Measurements from ENCODE around the gene TTYH1.

Gene TTYH1

DNA sequence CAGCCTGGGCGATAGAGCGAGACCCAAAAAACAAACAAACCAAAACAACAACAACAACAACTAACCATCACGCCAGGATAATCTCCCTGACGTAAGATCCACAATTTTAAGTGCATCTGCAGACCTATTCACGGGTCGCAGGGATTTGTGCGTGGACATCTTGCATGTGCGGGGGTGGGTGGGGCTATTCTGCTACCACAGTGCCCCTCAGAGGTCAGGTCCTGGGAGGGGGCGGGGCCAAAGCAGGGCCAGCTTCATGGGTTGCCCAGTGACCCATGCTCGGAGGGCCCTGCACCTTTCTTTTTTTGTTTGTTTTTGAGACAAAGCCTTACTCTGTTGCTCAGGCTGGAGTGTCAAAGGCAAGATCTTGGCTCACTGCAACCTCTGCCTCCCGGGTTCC, 60.4 kb downstream of the TTYH1 start:
- Histone ChIP-seq H3K9ac (ENCODE audit: low read depth, low read length) (no peak overlapping the region), H3K27ac (ENCODE audit: low read length) (no peak overlapping the region), H3K4me3 (ENCODE audit: low read length) (no peak overlapping the region), H3K36me3 (ENCODE audit: insufficient read depth, low read depth, low read length) (no peaks in the 10 kb centered on the region), H3K4me1 (ENCODE audit: insufficient read depth, low read length) (peaks cover 5% of the 10 kb centered on the region; the same call in 1 of the 2 replicates), H3K9me3 (ENCODE audit: insufficient read depth, low read depth, low read length) (no peaks in the 10 kb centered on the region), H3K27me3 (ENCODE audit: insufficient read depth, low read length) (peaks cover 22% of the 10 kb centered on the region)

DNA sequence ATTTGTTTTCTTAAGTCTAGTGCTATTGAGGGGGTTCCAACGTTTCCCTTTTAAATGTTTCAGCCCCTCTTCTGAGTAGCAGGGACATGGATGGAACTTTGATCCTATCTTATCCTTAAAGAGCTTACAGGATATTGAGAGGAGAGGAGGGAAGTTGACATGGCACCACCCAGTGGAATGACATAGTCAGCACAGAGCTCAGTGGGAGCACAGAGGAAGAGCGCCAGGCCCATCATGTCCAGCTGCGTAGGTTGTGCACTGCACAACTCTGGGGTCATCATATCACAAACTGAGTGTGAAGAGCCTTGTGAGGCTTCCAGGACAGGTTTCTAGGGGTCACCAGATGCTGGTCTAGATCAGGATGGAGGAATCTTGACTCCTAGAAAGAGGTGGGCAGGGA, 62.4 kb downstream of the TTYH1 start:
- H3K27me3 ChIP-seq (ENCODE audit: insufficient read depth, low read length): peaks cover 12% of the 10 kb centered on the region
- H3K9me3 ChIP-seq (ENCODE audit: insufficient read depth, low read depth, low read length): no peaks in the 10 kb centered on the region
- H3K27ac ChIP-seq (ENCODE audit: low read length): no peak overlapping the region
- no peak overlapping the region for H3K9ac ChIP-seq (ENCODE audit: low read depth, low read length)
- H3K4me3 ChIP-seq (ENCODE audit: low read length): no peak overlapping the region
- H3K4me1 ChIP-seq (ENCODE audit: insufficient read depth, low read length): peaks cover 4% of the 10 kb centered on the region; the same call in 1 of the 2 replicates
- H3K36me3 ChIP-seq (ENCODE audit: insufficient read depth, low read depth, low read length): no peaks in the 10 kb centered on the region

DNA sequence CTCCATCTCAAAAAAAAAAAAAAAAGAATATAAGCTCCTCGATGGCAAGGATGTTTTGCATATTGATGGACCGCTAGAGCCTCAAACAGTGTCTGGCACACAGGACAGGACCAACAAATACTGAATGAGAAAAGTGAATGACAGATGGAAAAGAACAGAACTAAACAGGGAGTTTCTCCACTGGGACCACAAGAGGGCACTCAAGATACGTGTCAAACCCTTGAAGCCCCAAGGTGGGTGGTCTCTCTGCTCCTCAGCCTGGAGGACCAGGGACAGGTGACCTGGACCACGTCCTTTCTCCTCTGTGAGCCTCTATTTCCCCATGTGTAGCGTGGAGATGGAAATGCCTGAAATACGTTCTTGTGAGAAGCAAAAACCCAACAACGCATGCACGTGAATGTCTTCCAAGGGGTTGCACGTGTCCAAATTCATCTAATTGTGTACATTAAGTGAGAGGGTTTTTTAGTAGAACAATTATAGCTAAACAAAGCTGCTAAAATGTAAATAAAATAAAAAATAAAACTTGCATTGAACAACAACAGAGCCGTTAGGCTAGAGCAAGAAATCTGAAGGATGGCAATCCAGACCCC, 63.5 kb downstream of the TTYH1 start:
- Histone ChIP-seq H3K4me1 (ENCODE audit: insufficient read depth, low read length) (no peaks in the 10 kb centered on the region), H3K4me3 (ENCODE audit: low read length) (no peak overlapping the region), H3K27ac (ENCODE audit: low read length) (no peak overlapping the region), H3K27me3 (ENCODE audit: insufficient read depth, low read length) (peaks cover 3% of the 10 kb centered on the region; the same call in 1 of the 2 replicates), H3K36me3 (ENCODE audit: insufficient read depth, low read depth, low read length) (no peaks in the 10 kb centered on the region), H3K9me3 (ENCODE audit: insufficient read depth, low read depth, low read length) (no peaks in the 10 kb centered on the region), H3K9ac (ENCODE audit: low read depth, low read length) (no peak overlapping the region)

DNA sequence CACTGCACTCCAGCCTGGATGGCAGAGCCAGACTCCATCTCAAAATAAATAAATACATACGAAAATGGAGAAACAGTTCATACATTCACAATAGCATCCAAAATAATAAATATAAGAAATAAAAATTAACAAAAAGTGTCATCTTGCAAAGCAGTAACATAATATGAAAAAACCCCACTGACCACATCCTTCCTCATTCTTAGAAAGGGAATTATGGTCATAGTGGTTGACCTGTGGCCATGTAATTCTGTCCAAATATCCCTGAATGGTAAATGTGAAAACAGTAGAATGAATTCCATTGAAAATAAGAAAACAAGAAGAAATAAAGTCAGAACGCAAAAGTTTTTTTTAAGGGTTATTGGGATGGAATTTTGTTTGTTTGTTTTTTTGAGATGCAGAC, 64.8 kb downstream of the TTYH1 start:
- Histone ChIP-seq H3K36me3 (ENCODE audit: insufficient read depth, low read depth, low read length) (no peaks in the 10 kb centered on the region), H3K27me3 (ENCODE audit: insufficient read depth, low read length) (no peaks in the 10 kb centered on the region), H3K4me1 (ENCODE audit: insufficient read depth, low read length) (no peaks in the 10 kb centered on the region), H3K9ac (ENCODE audit: low read depth, low read length) (no peak overlapping the region), H3K27ac (ENCODE audit: low read length) (no peak overlapping the region), H3K4me3 (ENCODE audit: low read length) (no peak overlapping the region), H3K9me3 (ENCODE audit: insufficient read depth, low read depth, low read length) (no peaks in the 10 kb centered on the region)

DNA sequence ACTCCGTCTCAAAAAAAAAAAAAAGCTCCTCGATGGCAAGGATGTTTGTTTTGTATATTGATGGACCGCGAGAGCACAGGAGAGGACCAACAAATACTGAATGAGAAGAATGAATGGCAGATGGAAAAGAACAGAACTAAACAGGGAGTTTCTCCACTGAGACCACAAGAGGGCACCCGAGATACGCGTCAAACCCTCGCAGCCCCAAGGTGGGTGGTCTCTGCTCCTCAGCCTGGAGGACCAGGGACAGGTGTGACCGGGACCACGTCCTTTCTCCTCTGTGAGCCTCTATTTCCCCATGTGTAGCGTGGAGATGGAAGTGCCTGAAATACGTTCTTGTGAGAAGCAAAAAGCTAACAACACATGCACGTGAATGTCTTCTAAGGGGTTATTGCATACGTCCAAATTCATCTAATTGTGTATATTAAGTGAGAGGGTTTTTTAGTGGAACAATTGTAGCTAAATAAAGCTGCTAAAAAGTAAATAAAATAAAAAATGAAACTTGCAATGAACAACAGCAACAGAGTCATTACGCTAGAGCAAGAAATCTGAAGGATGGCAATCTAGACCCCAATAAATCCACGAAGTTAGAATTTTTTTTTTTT, 66.2 kb downstream of the TTYH1 start:
- no peaks in the 10 kb centered on the region for H3K36me3 ChIP-seq (ENCODE audit: insufficient read depth, low read depth, low read length)
- no peak overlapping the region for H3K4me3 ChIP-seq (ENCODE audit: low read length)
- H3K9ac ChIP-seq (ENCODE audit: low read depth, low read length): no peak overlapping the region
- H3K4me1 ChIP-seq (ENCODE audit: insufficient read depth, low read length): no peaks in the 10 kb centered on the region
- no peaks in the 10 kb centered on the region for H3K27me3 ChIP-seq (ENCODE audit: insufficient read depth, low read length)
- H3K9me3 ChIP-seq (ENCODE audit: insufficient read depth, low read depth, low read length): no peaks in the 10 kb centered on the region
- H3K27ac ChIP-seq (ENCODE audit: low read length): no peak overlapping the region

DNA sequence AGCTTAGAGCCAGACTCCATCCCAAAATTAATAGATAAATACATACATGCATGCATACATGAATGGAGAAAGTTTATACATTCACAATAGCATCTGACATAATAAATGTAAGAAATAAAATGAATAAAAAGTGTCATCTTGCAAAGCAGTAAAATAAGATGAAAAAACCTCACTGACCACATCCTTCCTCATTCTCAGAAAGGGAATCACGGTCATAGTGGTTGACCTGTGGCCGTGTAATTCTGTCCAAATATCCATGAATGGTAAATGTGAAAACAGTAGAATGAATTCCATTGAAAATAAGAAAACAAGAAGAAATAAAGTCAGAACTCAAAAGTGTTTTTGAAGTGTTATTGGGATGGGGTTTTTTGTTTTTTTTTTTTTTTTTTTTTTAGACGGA, 67.6 kb downstream of the TTYH1 start:
- Histone ChIP-seq H3K27me3 (ENCODE audit: insufficient read depth, low read length) (no peaks in the 10 kb centered on the region), H3K27ac (ENCODE audit: low read length) (no peak overlapping the region), H3K4me1 (ENCODE audit: insufficient read depth, low read length) (no peaks in the 10 kb centered on the region), H3K9ac (ENCODE audit: low read depth, low read length) (no peak overlapping the region), H3K4me3 (ENCODE audit: low read length) (no peak overlapping the region), H3K9me3 (ENCODE audit: insufficient read depth, low read depth, low read length) (no peaks in the 10 kb centered on the region), H3K36me3 (ENCODE audit: insufficient read depth, low read depth, low read length) (no peaks in the 10 kb centered on the region)

DNA sequence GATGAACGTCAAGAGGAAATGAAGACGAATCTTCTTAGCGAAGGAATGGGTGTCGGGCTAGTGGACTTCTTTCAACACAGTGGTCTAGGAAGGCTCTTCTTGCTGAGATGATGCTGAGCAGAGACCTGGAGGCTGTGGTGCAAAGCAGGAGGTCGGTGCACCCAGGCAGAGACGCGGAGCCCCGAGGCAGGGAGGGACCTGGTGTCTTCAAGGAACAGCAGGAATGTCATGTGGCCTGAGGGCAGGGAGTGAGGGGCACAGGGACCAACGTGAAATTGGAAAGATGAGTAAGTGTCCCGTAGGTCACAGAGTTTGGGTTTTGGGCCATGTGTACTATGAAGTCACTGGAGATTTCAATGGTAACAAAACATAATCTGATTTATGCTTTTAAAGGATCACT, 69.2 kb downstream of the TTYH1 start:
- Histone ChIP-seq H3K4me1 (ENCODE audit: insufficient read depth, low read length) (no peaks in the 10 kb centered on the region), H3K27me3 (ENCODE audit: insufficient read depth, low read length) (no peaks in the 10 kb centered on the region), H3K9me3 (ENCODE audit: insufficient read depth, low read depth, low read length) (peaks cover 7% of the 10 kb centered on the region; the same call in 1 of the 2 replicates), H3K4me3 (ENCODE audit: low read length) (no peak overlapping the region), H3K36me3 (ENCODE audit: insufficient read depth, low read depth, low read length) (no peaks in the 10 kb centered on the region), H3K9ac (ENCODE audit: low read depth, low read length) (no peak overlapping the region), H3K27ac (ENCODE audit: low read length) (no peak overlapping the region)

DNA sequence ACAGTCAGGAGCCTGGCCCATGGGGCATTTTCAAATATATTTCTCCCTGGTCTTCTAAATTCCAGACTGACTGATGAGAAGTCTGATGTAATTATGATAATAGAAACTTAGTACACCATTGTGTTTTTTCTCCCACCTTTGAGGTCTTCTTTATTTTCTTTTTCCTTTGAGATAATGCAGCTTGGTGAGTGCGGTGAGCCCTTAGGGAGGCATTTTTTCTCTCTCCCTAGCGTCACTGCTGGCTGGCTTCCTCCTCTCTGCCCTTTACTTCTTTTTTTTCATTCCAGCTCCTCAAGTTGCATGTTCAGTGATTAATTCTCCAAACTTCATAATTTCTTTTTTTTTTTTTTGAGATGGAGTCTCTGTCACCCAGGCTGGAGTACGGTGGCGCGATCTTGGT, 70.6 kb downstream of the TTYH1 start:
- Histone ChIP-seq H3K9ac (ENCODE audit: low read depth, low read length) (no peak overlapping the region), H3K27me3 (ENCODE audit: insufficient read depth, low read length) (no peaks in the 10 kb centered on the region), H3K9me3 (ENCODE audit: insufficient read depth, low read depth, low read length) (peaks cover 16% of the 10 kb centered on the region), H3K27ac (ENCODE audit: low read length) (no peak overlapping the region), H3K36me3 (ENCODE audit: insufficient read depth, low read depth, low read length) (no peaks in the 10 kb centered on the region), H3K4me3 (ENCODE audit: low read length) (no peak overlapping the region), H3K4me1 (ENCODE audit: insufficient read depth, low read length) (no peaks in the 10 kb centered on the region)

Measured in iPS-20b (cell line).